H7 (cell line): ENCODE data around the gene DENND1B. TPM values are rescaled to one million over a fixed set of nuclear protein-coding genes. Genes with fewer than 3 reads are reported as not detected.
A peak's percentile ranks its signal among the peaks of the same experiment; 100 is the strongest.
"Not testable (repeated sequence)": the region's sequence is repeated elsewhere in the genome, so short reads cannot be mapped to it uniquely, and the experiment has no call there.

Experiments
- DNase-seq: peaks from one replicate; pipeline ENCODE4 v3.0.0; 2012
- H3K27me3 ChIP-seq: 2 replicates; pipeline ENCODE4 v1.6.0; 2011; ENCODE audit warnings: mild to moderate bottlenecking, low read length; ENCODE audit not compliant: control insufficient read depth, insufficient read depth
- H3K36me3 ChIP-seq: replicated peaks from 2 replicates; pipeline ENCODE4 v1.5.1; 2011; ENCODE audit warnings: low read length; ENCODE audit not compliant: control insufficient read depth, insufficient read depth
- H3K4me3 ChIP-seq: 2 replicates; pipeline ENCODE4 v1.5.1; 2011; ENCODE audit warnings: low read depth, mild to moderate bottlenecking, control low read depth, low read length, moderate library complexity; ENCODE audit not compliant: insufficient read depth
- total RNA-seq: library from RNA; depleted of rRNA; stranded (reverse); fragments of >200 nt; shearing (Covaris generic); gene quantifications from 2 replicates; pipeline ENCODE4 v1.2.3, GENCODE V29; 2014

Gene DENND1B
- total RNA-seq, 1 experiment from 2014 or later, result 2.9 TPM

GRCh38 chr1:197585809-197586208 lies 189.5 kb downstream of the DENND1B start:
- Histone ChIP-seq H3K27me3 (no peaks in the 10 kb centered on the region), H3K4me3 (no peak overlapping the region), H3K36me3 (no peaks in the 10 kb centered on the region)
- DNase-seq, result no peak

DNA sequence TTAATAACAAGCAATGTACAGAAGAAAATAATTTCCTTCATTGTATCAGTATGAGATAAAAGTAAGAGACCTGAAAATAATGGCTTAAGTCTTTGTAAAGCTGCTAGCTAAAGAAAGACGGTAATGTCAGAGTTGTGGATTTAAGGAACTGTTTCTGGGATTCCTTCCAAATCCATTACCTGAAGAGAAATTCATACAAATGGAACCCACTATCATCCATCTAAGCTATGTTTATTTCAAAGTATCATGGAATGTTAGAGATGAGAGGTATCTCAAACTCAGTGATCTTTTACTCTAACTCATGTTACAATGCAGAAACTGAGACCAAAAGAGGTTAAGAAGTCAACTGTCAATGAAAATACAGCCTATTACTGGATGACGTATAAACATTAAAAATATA lies 197.7 kb downstream of the DENND1B start:
- H3K36me3 ChIP-seq, result no peaks in the 10 kb centered on the region
- DNase-seq, result no peak
- H3K4me3 ChIP-seq, result no peak overlapping the region
- no peaks in the 10 kb centered on the region for H3K27me3 ChIP-seq

GRCh38 chr1:197575531-197575930 lies 199.7 kb downstream of the DENND1B start:
- not testable (repeated sequence) for H3K4me3 ChIP-seq, H3K36me3 ChIP-seq, DNase-seq, H3K27me3 ChIP-seq

DNA sequence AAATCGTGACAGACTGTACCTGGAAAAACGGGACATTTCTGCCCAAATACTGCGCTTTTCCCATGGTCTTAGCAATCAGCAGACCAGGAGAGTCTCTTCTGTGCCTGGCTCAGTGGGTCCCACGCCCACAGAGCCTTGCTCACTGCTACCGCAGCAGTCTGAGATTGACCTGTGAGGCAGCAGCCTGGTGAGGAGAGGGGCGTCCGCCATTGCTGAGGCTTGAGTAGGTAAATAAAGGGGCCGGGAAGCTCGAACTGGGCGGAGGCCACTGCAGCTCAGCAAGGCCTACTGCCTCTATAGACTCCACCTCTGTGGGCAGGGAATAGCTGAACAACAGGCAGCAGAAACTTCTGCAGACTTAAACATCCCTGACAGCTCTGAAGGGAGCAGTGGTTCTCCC lies 203.1 kb downstream of the DENND1B start:
- DNase-seq, result no peak
- Histone ChIP-seq H3K27me3 (no peaks in the 10 kb centered on the region), H3K36me3 (no peaks in the 10 kb centered on the region), H3K4me3 (no peak overlapping the region)

- H3K27me3 ChIP-seq, result no peaks in the 10 kb centered on the region
- no peak overlapping the region for H3K4me3 ChIP-seq
- H3K36me3 ChIP-seq, result no peaks in the 10 kb centered on the region
- no peak for DNase-seq
Measured at GRCh38 chr1:197567442-197567841, 207.8 kb downstream of the DENND1B start.

DNA sequence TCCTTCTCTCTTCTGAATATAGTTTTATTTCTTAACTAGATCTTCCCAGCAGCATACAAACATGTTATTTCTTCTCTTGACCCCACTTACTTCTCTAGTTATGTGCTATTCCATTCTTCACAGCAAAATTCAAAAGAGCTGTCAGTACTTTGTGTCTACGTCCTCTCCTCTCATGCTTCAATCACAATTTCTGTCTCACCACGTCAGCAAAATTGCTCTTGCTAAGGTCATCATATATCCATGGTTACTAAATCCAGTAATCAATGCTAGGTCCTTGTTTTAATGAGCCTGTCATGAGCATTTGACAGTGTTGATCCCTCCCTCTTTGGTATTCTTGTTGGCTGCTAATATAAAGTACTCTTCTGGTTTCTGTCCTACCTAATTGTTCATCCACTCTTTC lies 214.2 kb downstream of the DENND1B start:
- H3K4me3 ChIP-seq, result no peak overlapping the region
- no peak for DNase-seq
- no peaks in the 10 kb centered on the region for H3K36me3 ChIP-seq
- H3K27me3 ChIP-seq, result no peaks in the 10 kb centered on the region

GRCh38 chr1:197559655-197560054 lies 215.6 kb downstream of the DENND1B start:
- H3K27me3 ChIP-seq, result no peaks in the 10 kb centered on the region
- H3K4me3 ChIP-seq, result no peak overlapping the region
- H3K36me3 ChIP-seq, result no peaks in the 10 kb centered on the region
- no peak for DNase-seq

GRCh38 chr1:197559244-197559643 lies 216.0 kb downstream of the DENND1B start:
- Histone ChIP-seq H3K27me3 (no peaks in the 10 kb centered on the region), H3K4me3 (no peak overlapping the region), H3K36me3 (no peaks in the 10 kb centered on the region)
- DNase-seq, result no peak

GRCh38 chr1:197557302-197557701 lies 218.0 kb downstream of the DENND1B start:
- Histone ChIP-seq H3K36me3 (no peaks in the 10 kb centered on the region), H3K27me3 (no peaks in the 10 kb centered on the region), H3K4me3 (no peak overlapping the region)
- DNase-seq, result no peak

DNA sequence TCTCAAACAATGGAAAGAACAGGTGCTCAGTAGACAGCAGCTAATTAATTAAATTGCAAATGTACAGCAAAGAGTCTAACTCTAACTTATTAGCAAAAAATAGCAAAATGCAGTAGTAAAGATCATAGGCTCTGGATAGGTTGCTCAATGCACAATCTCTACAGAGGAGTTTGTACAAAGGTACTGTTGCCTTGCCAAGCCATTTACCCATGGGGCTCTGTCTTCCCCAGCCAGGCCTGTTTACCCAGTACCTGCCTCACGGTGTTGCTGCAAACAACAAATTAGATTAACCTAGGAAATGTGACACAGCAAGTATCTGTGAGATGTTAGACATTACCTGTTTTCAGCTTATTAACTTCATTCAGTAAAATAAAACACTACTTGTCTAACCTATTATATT lies 222.0 kb downstream of the DENND1B start:
- DNase-seq, result no peak
- Histone ChIP-seq H3K4me3 (no peak overlapping the region), H3K27me3 (no peaks in the 10 kb centered on the region), H3K36me3 (no peaks in the 10 kb centered on the region)

DNA sequence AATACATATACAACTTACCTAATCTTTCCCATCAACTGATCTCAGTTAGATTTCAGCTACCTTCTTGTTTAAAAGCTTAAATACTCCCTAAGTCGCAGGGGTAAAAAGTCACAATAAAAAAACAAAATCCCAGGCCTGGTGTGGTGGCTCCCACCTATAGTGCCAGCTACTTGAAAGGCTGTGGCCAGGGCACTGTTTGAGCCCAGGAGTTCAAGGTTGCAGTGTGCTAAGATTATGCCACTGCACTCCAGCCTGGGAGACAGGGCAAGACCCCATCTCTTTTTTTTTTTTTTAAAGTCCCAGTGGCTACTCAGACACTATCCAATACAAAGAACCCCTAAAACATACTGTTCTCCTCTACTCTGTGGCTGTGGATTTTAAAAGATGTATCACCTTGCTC lies 228.3 kb downstream of the DENND1B start:
- Histone ChIP-seq H3K36me3 (no peaks in the 10 kb centered on the region), H3K4me3 (no peak overlapping the region), H3K27me3 (no peaks in the 10 kb centered on the region)
- DNase-seq, result no peak

DNA sequence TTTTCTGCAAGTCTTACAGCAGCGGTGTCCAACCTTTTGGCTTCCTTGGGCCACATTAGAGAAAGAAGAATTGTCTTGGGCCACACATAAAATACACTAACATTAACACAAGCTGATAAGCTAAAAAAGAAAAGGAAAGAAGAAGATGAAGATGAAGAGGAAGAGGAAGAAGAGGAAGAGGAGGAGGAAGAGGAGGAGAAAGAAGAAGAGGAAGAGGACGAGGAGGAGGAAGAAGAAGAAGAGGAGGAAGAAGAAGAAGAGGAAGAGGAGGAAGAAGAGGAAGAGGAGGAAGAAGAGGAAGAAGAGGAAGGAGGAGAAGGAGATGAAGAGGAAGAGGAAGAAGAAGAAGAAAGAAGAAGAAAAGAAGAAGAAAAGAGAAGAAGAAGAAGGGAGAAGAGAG lies 230.7 kb downstream of the DENND1B start:
- DNase-seq, result no peak
- Histone ChIP-seq H3K4me3 (no peak overlapping the region), H3K36me3 (no peaks in the 10 kb centered on the region), H3K27me3 (no peaks in the 10 kb centered on the region)

GRCh38 chr1:197544130-197544529 lies 231.2 kb downstream of the DENND1B start:
- Histone ChIP-seq H3K4me3 (no peak overlapping the region), H3K27me3 (no peaks in the 10 kb centered on the region), H3K36me3 (no peaks in the 10 kb centered on the region)
- DNase-seq, result no peak

DNA sequence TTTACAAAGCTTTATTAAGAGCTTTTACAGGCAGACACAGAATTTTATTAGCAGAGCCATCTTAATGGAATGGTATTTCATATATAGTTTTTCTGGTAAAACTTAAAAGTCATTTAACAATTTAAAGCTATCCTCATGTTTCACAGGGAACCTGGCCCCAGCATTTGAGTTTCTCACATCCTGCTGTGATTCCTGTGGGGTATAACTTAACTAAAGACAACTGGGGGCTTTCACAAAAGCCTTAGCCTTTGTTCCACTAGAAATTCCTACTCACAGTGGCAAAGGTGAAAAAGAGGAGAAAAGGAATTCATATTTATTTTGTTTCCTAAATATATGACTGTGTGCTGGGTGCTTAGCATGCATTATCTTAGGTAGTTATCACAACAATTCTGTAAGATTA lies 233.9 kb downstream of the DENND1B start:
- H3K36me3 ChIP-seq, result no peaks in the 10 kb centered on the region
- DNase-seq, result no peak
- no peak overlapping the region for H3K4me3 ChIP-seq
- H3K27me3 ChIP-seq, result no peaks in the 10 kb centered on the region

GRCh38 chr1:197526736-197527371 lies 248.4 kb downstream of the DENND1B start:
- Histone ChIP-seq H3K27me3 (no peaks in the 10 kb centered on the region), H3K36me3 (no peaks in the 10 kb centered on the region), H3K4me3 (no peak overlapping the region)
- no peak for DNase-seq

DNA sequence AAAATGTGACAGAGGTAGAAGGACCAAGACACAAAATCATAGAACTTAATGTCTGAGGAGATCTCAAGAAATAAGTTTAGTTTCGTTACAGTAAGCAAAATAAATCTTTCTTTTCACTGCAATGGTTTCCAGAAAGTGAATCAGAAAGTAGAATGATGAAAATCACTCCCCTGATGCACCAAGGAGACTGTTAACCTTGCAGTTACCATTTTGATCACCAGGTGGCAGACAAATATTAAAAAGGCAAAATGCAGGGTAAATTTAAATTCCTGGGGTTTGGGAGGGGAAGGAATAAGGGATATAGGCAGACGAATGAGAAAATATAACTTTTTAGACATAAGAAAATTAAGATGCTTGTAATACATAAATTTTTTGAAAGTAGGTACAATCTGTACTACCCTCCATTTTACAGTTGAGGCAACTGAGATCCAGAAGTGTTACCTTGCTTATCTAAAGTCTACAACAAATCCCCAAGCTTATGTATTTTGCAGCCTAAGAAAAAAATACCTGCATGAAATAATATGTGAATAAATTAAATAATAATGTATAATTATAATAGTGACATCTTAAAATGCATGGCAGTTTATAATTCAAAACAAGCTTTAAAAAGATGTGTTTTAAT lies 254.1 kb downstream of the DENND1B start:
- Histone ChIP-seq H3K27me3 (no peaks in the 10 kb centered on the region), H3K4me3 (no peak overlapping the region), H3K36me3 (no peaks in the 10 kb centered on the region)
- DNase-seq, result peak; percentile 21
